ENCODE measurements around the gene EFCAB9. TPM values are rescaled to one million over a fixed set of nuclear protein-coding genes. Genes with fewer than 3 reads are reported as not detected.

Gene EFCAB9
- total RNA-seq, 1 experiment from 2014 or later = not detected

GRCh38 chr5:172238334-172238733, 44.4 kb downstream of the EFCAB9 start:
- 100% methylated on average over 1 of the region's 1 CpG for WGBS (ENCODE audit: extremely low coverage, insufficient read length, low lambda C conversion rate)
- Histone ChIP-seq H3T11ph (ENCODE audit: low read length) (no peak overlapping the region), H3K23ac (ENCODE audit: insufficient read length, low read depth, low read length) (no peak overlapping the region), H3K9me3 (ENCODE audit: control insufficient read depth, low read depth, low read length) (no peaks in the 10 kb centered on the region), H3K4me1 (ENCODE audit: insufficient read depth, low read length) (no peaks in the 10 kb centered on the region; the same call in 1 of the 2 replicates), H3K18ac (ENCODE audit: insufficient read length, low read depth, low read length) (no peak overlapping the region), H2BK20ac (ENCODE audit: low read depth, low read length, poor library complexity, severe bottlenecking) (no peak overlapping the region), H4K8ac (replicated peaks; ENCODE audit: insufficient read length, low read depth, low read length) (no peak overlapping the region), H3K4me2 (ENCODE audit: insufficient read depth, insufficient read length, low read length) (no peak overlapping the region), H3K79me2 (ENCODE audit: insufficient read depth, low read length) (peaks cover 9% of the 10 kb centered on the region; the same call in 1 of the 2 replicates), H2BK15ac (ENCODE audit: low read depth, low read length) (no peak overlapping the region), H4K20me1 (ENCODE audit: control insufficient read depth, insufficient read depth, insufficient read length) (peaks cover 3% of the 10 kb centered on the region), H2AFZ (ENCODE audit: low read length) (no peak overlapping the region), H3K27ac (ENCODE audit: insufficient read length, low read depth, low read length) (no peak overlapping the region), H3K23me2 (ENCODE audit: insufficient read length, low read depth, low read length, poor library complexity, severe bottlenecking) (no peaks in the 10 kb centered on the region), H3K9ac (ENCODE audit: extremely low read depth, insufficient read length, low read length) (no peak overlapping the region), H3K79me1 (ENCODE audit: insufficient read depth, low read depth, low read length, poor library complexity, severe bottlenecking) (peaks cover 5% of the 10 kb centered on the region), H2BK5ac (ENCODE audit: insufficient read length, low read length) (no peak overlapping the region), H2BK12ac (ENCODE audit: insufficient read length, low read depth, low read length) (no peak overlapping the region), H3K4ac (ENCODE audit: low read depth, low read length) (no peak overlapping the region), H3K14ac (ENCODE audit: insufficient read depth, low read length) (no peak overlapping the region), H4K5ac (ENCODE audit: insufficient read length, low read depth, low read length) (no peak overlapping the region), H3K27me3 (ENCODE audit: insufficient read depth, low read length) (no peaks in the 10 kb centered on the region), H4K91ac (ENCODE audit: insufficient read length, low read depth, low read length) (no peak overlapping the region), H2AK5ac (ENCODE audit: insufficient read length, low read length) (no peak overlapping the region), H3K56ac (ENCODE audit: insufficient read length, low read depth, low read length) (no peak overlapping the region), H2BK120ac (ENCODE audit: low read depth, low read length, poor library complexity, severe bottlenecking) (no peak overlapping the region)
- TF ChIP-seq, protein P1, sequence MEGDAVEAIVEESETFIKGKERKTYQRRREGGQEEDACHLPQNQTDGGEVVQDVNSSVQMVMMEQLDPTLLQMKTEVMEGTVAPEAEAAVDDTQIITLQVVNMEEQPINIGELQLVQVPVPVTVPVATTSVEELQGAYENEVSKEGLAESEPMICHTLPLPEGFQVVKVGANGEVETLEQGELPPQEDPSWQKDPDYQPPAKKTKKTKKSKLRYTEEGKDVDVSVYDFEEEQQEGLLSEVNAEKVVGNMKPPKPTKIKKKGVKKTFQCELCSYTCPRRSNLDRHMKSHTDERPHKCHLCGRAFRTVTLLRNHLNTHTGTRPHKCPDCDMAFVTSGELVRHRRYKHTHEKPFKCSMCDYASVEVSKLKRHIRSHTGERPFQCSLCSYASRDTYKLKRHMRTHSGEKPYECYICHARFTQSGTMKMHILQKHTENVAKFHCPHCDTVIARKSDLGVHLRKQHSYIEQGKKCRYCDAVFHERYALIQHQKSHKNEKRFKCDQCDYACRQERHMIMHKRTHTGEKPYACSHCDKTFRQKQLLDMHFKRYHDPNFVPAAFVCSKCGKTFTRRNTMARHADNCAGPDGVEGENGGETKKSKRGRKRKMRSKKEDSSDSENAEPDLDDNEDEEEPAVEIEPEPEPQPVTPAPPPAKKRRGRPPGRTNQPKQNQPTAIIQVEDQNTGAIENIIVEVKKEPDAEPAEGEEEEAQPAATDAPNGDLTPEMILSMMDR (conservative IDR thresholded peaks at IDR 0.05) = no peak
- DNase-seq = no peak
- no peak overlapping the region for H3K27ac Mint-ChIP-seq
- H3K4me3 Mint-ChIP-seq = no peak overlapping the region
- H3K9me3 Mint-ChIP-seq = no peaks in the 10 kb centered on the region
- H3K27me3 Mint-ChIP-seq (ENCODE audit: low read depth) = no peaks in the 10 kb centered on the region
- H3K36me3 Mint-ChIP-seq (ENCODE audit: insufficient read depth in 1 of 3, low read depth in 3 of 3) = peaks cover 2 to 18% (median 10%) of the 10 kb centered on the region in 3 experiments; a peak in 5 of 7 replicates
- peaks cover 22 to 23% of the 10 kb centered on the region in 2 experiments for H3K4me1 Mint-ChIP-seq

All from H9 (cell line).